ENCODE measurements around the gene WSB1. TPM values are rescaled to one million over a fixed set of nuclear protein-coding genes. Genes with fewer than 3 reads are reported as not detected.
A peak's percentile ranks its signal among the peaks of the same experiment; 100 is the strongest.

Gene WSB1
- total and polyA plus RNA-seq, 9 of the 15 experiments (the other 6 are each of a cell fraction or from before 2014, with no cell fraction given) = 22.8 to 229 (median 81.1) TPM

DNA sequence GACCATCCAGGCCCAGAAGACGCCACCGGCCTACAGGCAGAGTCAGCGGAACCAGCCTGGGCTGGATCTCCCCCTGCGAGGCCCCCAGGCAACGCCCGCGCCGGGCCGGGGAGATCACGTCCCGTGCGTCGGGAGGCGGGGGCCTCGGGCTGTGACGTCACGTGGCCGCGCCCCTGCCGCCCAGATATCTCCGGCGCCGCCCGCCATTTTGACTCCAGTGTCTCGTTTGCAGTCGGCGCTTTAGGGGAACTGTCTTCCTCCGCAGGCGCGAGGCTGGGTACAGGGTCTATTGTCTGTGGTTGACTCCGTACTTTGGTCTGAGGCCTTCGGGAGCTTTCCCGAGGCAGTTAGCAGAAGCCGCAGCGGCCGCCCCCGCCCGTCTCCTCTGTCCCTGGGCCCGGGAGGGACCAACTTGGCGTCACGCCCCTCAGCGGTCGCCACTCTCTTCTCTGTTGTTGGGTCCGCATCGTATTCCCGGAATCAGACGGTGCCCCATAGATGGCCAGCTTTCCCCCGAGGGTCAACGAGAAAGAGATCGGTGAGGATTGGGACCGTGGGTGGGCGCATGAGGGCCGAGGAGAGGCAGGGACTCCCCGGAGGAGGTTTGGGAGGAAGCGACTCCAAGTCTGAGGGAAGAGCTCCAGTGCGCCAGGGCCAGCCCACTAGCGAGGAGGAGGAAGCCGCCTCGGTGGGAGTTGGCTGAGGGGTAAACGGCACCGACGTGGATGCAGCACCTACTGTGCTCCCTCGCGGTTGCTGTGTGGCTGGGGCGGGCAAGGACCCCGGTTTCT, at the start of gene WSB1 (continued):
- TF ChIP-seq, protein P1, sequence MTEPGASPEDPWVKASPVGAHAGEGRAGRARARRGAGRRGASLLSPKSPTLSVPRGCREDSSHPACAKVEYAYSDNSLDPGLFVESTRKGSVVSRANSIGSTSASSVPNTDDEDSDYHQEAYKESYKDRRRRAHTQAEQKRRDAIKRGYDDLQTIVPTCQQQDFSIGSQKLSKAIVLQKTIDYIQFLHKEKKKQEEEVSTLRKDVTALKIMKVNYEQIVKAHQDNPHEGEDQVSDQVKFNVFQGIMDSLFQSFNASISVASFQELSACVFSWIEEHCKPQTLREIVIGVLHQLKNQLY (CRISPR knock-in tag; conservative IDR thresholded peaks at IDR 0.05) = 0 out of 4 replicates have a peak, but pooled peaks of 1 of the 2 experiments have one; percentile 38
- no peak for TF ChIP-seq RBM34 (IDR thresholded peaks at IDR 0.05; ENCODE audit: borderline replicate concordance, insufficient read depth, low read length)
- TF ChIP-seq DACH1 (IDR thresholded peaks at IDR 0.05; ENCODE audit: partially characterized antibody) = peak; percentile 24
- TF ChIP-seq ARID1B (IDR thresholded peaks at IDR 0.05) = peak; percentile 34; the same call in 1 of the 2 replicates
- TF ChIP-seq ZSCAN29 (IDR thresholded peaks at IDR 0.05) = no peak
- TF ChIP-seq KAT8 (IDR thresholded peaks at IDR 0.05; ENCODE audit: low read depth) = no peak; the same call in 1 of the 2 replicates
- TF ChIP-seq TAL1 (IDR thresholded peaks at IDR 0.05) = no peak
- no peak for TF ChIP-seq MTA2 (IDR thresholded peaks at IDR 0.05; ENCODE audit: low read depth)
- TF ChIP-seq, protein P2, sequence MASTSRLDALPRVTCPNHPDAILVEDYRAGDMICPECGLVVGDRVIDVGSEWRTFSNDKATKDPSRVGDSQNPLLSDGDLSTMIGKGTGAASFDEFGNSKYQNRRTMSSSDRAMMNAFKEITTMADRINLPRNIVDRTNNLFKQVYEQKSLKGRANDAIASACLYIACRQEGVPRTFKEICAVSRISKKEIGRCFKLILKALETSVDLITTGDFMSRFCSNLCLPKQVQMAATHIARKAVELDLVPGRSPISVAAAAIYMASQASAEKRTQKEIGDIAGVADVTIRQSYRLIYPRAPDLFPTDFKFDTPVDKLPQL (IDR thresholded peaks at IDR 0.05; ENCODE audit: extremely low read depth, insufficient read length) = no peak
- TF ChIP-seq, protein P3, sequence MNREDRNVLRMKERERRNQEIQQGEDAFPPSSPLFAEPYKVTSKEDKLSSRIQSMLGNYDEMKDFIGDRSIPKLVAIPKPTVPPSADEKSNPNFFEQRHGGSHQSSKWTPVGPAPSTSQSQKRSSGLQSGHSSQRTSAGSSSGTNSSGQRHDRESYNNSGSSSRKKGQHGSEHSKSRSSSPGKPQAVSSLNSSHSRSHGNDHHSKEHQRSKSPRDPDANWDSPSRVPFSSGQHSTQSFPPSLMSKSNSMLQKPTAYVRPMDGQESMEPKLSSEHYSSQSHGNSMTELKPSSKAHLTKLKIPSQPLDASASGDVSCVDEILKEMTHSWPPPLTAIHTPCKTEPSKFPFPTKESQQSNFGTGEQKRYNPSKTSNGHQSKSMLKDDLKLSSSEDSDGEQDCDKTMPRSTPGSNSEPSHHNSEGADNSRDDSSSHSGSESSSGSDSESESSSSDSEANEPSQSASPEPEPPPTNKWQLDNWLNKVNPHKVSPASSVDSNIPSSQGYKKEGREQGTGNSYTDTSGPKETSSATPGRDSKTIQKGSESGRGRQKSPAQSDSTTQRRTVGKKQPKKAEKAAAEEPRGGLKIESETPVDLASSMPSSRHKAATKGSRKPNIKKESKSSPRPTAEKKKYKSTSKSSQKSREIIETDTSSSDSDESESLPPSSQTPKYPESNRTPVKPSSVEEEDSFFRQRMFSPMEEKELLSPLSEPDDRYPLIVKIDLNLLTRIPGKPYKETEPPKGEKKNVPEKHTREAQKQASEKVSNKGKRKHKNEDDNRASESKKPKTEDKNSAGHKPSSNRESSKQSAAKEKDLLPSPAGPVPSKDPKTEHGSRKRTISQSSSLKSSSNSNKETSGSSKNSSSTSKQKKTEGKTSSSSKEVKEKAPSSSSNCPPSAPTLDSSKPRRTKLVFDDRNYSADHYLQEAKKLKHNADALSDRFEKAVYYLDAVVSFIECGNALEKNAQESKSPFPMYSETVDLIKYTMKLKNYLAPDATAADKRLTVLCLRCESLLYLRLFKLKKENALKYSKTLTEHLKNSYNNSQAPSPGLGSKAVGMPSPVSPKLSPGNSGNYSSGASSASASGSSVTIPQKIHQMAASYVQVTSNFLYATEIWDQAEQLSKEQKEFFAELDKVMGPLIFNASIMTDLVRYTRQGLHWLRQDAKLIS (CRISPR knock-in tag; IDR thresholded peaks at IDR 0.05) = peak; percentile 94
- TF ChIP-seq, protein P4, sequence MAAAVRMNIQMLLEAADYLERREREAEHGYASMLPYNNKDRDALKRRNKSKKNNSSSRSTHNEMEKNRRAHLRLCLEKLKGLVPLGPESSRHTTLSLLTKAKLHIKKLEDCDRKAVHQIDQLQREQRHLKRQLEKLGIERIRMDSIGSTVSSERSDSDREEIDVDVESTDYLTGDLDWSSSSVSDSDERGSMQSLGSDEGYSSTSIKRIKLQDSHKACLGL (CRISPR knock-in tag; IDR thresholded peaks at IDR 0.05; ENCODE audit: borderline replicate concordance, poor library complexity, severe bottlenecking) = no peak
- no peak for TF ChIP-seq ZEB2 (IDR thresholded peaks at IDR 0.05)
- TF ChIP-seq, protein P5, sequence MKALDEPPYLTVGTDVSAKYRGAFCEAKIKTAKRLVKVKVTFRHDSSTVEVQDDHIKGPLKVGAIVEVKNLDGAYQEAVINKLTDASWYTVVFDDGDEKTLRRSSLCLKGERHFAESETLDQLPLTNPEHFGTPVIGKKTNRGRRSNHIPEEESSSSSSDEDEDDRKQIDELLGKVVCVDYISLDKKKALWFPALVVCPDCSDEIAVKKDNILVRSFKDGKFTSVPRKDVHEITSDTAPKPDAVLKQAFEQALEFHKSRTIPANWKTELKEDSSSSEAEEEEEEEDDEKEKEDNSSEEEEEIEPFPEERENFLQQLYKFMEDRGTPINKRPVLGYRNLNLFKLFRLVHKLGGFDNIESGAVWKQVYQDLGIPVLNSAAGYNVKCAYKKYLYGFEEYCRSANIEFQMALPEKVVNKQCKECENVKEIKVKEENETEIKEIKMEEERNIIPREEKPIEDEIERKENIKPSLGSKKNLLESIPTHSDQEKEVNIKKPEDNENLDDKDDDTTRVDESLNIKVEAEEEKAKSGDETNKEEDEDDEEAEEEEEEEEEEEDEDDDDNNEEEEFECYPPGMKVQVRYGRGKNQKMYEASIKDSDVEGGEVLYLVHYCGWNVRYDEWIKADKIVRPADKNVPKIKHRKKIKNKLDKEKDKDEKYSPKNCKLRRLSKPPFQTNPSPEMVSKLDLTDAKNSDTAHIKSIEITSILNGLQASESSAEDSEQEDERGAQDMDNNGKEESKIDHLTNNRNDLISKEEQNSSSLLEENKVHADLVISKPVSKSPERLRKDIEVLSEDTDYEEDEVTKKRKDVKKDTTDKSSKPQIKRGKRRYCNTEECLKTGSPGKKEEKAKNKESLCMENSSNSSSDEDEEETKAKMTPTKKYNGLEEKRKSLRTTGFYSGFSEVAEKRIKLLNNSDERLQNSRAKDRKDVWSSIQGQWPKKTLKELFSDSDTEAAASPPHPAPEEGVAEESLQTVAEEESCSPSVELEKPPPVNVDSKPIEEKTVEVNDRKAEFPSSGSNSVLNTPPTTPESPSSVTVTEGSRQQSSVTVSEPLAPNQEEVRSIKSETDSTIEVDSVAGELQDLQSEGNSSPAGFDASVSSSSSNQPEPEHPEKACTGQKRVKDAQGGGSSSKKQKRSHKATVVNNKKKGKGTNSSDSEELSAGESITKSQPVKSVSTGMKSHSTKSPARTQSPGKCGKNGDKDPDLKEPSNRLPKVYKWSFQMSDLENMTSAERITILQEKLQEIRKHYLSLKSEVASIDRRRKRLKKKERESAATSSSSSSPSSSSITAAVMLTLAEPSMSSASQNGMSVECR (CRISPR knock-in tag; IDR thresholded peaks at IDR 0.05) = 0 out of 2 replicates have a peak, but pooled peaks have one; percentile 37
- no peak for TF ChIP-seq ZNF77 (CRISPR knock-in tag; IDR thresholded peaks at IDR 0.05)
- TF ChIP-seq SLC30A9 (CRISPR knock-in tag; IDR thresholded peaks at IDR 0.05) = no peak
